B cell (primary cell): ENCODE measurements around the gene TBC1D22A.

Source experiments
- EZH2 ChIP-seq: IDR thresholded peaks from 2 replicates; pipeline ENCODE4 v1.6.1; 2012; ENCODE audit warnings: borderline replicate concordance, low read depth, mild to moderate bottlenecking, moderate library complexity, low read length; ENCODE audit not compliant: insufficient read depth, poor library complexity, severe bottlenecking
- TF ChIP-seq, protein P1 (sequence below): fragments of 200-600 bp; IDR thresholded peaks from one replicate; pipeline ENCODE4 v1.8.0; 2022; ENCODE audit warnings: antibody characterized with exemption, mild to moderate bottlenecking

DNA sequence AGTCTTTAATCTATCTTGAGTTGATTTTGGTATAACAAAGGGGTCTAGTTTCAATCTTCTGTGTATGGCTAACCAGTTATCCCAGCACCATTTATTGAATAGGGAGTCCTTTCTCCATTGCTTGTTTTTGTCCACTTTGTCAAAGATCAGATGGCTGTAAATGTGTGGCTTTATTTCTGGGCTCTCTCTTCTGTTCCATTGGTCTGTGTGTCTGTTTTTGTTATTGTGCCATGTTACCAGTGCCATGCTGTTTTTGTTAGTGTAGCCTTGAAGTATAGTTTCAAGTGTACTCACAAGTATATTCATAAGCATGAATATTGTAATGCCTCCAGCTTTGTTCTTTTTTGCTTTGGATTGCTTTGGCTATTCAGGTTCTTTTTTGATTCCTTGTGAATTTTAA lies 159.6 kb downstream of the TBC1D22A start:
- TF ChIP-seq, protein P1, sequence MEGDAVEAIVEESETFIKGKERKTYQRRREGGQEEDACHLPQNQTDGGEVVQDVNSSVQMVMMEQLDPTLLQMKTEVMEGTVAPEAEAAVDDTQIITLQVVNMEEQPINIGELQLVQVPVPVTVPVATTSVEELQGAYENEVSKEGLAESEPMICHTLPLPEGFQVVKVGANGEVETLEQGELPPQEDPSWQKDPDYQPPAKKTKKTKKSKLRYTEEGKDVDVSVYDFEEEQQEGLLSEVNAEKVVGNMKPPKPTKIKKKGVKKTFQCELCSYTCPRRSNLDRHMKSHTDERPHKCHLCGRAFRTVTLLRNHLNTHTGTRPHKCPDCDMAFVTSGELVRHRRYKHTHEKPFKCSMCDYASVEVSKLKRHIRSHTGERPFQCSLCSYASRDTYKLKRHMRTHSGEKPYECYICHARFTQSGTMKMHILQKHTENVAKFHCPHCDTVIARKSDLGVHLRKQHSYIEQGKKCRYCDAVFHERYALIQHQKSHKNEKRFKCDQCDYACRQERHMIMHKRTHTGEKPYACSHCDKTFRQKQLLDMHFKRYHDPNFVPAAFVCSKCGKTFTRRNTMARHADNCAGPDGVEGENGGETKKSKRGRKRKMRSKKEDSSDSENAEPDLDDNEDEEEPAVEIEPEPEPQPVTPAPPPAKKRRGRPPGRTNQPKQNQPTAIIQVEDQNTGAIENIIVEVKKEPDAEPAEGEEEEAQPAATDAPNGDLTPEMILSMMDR = no peak
- no peak for TF ChIP-seq EZH2
